GM13977 (cell line): Measurements from ENCODE around the gene ULBP3.
"Not testable (repeated sequence)": the region's sequence is repeated elsewhere in the genome, so short reads cannot be mapped to it uniquely, and the experiment has no call there.

Experiments
- DNase-seq: peaks from one replicate; pipeline ENCODE4 v3.0.0; 2012; ENCODE audit warnings: low spot score
- in situ Hi-C: fragments of 300-500 bp; cut with MboI; formaldehyde crosslinking; loops from one replicate; pipeline ENCODE4 v1.12.0; 2022; ENCODE audit warnings: low sequenced_read_pairs, low pct_unique_long_range_greater_than_20kb, mixed read lengths, inconsistent platforms; ENCODE audit not compliant: unreplicated experiment
- TF ChIP-seq, protein P1 (sequence below): IDR thresholded peaks from 2 replicates; pipeline ENCODE4 v1.5.1; 2012; ENCODE audit warnings: mild to moderate bottlenecking, control low read depth; ENCODE audit not compliant: insufficient read depth; ENCODE audit errors: extremely low read depth, missing control alignments

Gene ULBP3

DNA sequence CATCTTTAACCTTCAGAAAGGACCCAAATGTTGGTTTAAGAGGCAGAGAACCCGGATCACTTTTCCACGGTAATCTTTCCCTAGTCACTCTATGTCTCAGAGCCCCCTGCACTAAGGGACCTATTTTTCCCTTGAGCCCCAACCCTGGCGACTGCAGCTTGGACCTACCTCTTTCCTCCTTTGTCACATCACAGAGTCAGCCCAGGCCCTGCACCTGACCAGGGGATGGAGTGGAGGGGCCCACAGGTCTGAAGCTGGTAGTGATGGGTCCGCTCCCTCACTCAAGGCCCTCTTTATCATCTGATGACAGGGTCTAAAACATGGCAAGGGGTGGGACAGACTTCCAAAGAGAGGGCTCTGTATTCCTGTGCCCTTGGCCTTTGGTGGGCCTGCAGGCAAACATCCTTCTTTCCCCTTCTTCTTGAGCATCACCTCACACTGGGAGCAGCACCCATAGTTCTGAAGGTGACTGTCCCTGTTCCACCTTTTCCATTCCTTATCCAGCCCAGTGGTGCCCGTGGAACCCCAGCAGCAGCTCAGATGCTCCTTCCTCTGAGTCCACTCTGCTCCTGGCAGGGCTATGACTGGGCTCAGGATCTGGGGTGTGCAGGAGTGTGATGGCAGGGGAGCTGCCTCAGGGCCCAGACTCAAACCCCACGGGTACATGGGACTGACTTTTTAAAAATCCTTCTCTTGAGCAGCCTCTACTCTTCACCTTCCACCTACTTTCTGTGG, 49.9 kb downstream of the ULBP3 start:
- in situ Hi-C loops = no loop called here
- TF ChIP-seq, protein P1, sequence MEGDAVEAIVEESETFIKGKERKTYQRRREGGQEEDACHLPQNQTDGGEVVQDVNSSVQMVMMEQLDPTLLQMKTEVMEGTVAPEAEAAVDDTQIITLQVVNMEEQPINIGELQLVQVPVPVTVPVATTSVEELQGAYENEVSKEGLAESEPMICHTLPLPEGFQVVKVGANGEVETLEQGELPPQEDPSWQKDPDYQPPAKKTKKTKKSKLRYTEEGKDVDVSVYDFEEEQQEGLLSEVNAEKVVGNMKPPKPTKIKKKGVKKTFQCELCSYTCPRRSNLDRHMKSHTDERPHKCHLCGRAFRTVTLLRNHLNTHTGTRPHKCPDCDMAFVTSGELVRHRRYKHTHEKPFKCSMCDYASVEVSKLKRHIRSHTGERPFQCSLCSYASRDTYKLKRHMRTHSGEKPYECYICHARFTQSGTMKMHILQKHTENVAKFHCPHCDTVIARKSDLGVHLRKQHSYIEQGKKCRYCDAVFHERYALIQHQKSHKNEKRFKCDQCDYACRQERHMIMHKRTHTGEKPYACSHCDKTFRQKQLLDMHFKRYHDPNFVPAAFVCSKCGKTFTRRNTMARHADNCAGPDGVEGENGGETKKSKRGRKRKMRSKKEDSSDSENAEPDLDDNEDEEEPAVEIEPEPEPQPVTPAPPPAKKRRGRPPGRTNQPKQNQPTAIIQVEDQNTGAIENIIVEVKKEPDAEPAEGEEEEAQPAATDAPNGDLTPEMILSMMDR = no peak
- no peak for DNase-seq

DNA sequence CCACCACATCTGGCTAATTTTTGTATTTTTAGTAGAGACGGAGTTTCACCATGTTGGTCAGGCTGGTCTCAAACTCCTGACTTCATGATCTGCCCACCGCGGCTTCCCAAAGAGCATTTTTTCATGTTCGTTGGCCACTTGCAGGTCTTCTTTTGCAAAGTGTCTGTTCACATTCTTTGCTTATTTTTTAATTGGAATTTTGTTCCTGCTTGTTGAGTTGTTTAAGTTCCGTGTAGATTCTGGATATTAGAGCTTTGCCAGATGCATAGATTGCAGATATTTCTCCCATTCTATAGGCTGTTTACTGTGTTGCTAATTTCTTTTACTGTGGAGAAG, 51.8 kb downstream of the ULBP3 start:
- in situ Hi-C loops, DNase-seq: not testable (repeated sequence)

DNA sequence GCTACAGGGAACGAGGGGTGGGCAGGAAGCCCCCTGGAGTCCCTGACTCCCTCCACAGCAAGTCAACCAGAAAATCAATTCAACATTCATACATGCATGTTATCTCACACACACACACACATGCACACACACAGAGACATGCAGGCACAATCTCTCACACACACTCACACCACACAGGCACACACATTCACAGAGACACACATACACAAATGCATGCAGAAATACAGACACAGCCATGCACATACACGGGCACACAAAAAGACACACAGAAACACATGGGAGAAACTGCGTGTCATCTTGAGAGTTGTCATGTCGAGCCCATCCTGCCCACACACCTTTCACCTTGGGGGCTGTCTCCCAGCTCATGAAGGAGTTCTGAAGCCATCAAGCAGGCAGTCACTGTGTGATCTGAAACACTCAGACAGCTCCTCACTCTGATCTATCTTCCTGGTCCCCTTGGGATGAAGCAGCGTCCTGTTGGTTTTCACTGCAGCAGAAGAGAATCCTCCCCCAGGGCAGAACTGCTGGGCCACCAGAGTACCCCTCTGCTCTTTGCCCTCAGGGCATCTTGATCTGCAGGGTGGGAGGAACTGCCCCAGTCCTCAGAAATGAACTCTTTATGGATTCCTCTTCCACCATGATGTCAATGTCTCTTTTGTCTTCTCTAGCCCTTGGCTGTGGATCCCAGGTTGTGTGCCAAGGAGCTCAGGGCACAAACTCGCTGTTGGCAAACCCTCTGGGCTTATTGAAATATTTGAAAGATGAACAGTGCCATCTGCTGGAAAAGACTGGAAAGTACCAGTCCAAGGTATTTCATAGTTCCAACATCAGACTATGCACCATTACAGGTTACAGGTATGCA, 52.4 kb downstream of the ULBP3 start:
- peak; percentile 76 for DNase-seq
- TF ChIP-seq, protein P1 = peak; percentile 58
- in situ Hi-C loops = no loop called here

DNA sequence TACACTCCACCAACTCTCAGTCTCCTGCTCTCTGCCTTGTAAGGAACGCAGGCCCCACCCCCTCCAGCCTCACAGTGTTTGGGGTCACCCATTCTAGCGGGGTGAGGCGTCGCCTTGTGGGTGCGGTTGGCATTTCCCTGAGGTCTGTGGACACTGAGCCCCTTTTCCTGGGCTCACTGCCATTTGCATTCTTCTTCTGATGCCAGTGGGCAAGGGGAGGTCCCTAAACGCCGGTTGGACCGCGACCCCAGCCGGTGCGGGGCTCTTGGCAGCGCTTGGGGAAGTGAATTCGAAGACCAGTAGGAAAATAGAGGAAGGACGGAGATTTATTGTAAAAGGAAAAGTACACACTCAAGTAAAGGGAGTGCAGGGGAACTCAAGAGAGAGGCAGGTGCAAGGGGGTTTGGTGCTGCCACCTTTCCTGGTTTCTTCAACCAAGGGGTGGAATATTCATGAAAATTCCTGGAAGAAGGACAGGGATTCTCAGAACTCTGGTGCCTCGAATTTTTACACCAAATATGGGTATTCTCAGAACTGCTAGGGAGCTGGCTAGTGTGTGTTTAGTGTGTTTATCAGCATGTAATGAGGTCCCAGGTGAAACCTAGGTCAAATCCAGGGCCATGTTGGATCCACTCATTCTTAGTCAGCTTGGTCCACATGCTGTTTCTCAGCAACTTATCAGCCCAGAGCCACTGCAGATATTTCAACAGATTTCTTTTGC, 53.5 kb downstream of the ULBP3 start:
- in situ Hi-C loops, DNase-seq: not testable (repeated sequence)

DNA sequence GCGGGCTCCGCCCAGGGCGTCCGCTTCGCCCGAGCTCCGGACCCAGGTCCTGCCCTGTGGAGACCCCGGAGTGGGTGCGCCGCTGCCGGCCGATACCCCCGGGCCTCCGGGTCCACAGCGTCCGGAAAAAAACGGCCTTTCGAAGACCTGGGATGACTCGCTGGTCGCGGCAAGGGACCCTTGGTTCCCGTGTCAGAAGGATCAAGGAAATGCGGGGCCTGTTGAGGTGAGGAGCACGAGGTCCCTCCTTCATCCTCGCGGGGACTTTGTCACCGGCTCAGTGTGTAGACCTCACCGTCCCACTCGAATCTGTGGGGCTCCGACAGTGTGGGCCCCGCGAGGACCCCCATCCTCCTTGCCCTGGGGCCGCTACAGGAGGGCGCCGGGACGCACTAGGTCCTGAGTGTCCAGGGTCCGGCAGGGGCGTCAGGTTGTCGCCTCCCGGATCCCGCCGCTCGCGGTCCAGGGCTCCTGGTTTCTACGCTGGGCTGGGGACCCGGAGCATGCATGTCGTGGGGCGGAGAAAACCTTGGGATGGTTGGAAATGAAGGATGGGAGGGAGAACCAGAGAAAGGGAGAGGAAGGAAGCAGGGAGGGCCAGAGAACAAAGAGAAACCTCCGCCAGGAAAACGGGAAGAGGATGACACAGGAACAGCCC, 54.2 kb downstream of the ULBP3 start:
- in situ Hi-C loops = not testable (repeated sequence)

DNA sequence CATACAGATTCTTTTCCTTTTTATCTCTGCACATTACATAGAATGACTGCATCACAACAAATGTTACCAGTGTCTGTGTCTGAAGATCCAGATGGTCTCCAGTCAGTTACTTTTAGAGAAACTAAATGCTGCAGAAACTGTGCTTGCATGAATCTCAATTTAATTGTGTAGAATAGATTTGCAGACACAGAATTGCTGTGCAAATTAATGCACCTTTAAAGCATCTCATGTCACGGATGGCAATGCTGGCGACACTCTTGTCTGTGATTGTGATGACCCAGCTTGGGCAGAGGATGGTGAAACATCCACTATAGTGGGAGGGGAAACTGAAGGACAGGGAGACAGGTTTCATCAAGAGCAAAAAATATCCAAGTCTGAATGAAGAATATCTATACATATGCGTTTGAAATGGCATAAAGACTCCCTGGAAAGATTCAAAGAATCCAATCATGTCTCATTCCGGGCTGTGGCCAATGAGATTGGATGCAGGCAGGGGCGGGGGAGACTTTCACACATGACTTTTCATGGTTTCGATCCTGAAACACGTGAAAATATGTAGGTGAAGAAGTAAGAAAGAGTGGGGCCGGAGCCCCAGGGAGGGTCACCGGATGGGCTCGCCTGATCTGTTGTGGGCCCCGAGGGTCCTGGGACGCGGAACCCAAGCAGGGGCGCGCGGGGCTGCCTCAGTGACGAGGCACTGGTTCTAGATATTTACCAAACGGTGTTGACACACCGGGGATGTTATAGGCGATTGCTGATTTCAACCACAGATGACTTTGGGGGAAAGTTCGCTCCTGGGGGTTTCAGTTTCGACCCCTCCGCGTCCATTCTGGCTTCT, 54.9 kb downstream of the ULBP3 start:
- DNase-seq, in situ Hi-C loops: not testable (repeated sequence)

More for the DNA sequence above, 54.2 kb downstream of the ULBP3 start:
- not testable (repeated sequence) for DNase-seq

DNA sequence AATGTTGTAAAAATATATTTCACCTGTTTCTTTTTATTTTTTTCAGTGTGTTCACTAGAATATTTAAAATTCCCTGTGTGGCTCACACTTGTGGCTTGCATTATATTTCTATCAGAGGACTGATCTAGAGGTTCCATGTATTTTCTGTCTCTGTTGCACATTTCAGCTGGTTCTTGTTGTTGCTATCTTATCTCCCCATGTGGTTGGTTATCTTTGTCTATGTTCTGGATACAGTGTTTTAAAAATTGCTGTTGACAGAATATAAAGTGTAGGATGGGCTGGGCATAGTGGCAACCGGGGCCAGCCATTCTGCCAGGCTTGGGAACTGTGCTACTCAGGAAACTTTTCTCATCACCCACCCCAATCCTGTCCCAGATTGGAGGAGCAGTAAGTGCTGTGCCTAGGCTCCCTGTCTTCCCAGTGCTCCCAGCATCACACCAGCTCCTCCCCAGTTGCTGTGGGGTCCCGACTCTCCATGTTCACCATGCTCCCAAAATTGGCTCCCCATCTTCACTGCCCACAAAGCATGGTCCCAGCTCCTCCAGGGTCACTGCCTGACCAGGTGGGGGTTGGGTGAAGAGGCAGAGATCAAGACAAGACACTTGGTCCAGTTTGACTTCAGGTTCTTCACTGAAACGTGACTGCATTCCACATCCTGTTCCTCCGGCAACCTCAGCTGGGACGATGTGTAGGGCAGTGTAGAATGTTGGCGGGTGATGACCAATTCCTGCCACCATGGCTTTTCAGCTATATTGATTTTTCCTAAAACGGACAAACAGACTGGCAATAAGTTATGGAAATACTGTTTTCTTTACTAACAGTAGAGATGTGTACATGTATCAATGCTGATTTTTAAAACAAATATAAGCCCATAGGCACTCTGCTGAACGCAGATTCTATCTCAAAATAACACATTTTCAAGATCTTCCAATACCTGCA, 55.8 kb downstream of the ULBP3 start:
- in situ Hi-C loops, DNase-seq: not testable (repeated sequence)
